K562 (cell line): ENCODE data around the gene BIRC6. TPM values are rescaled to one million over a fixed set of nuclear protein-coding genes. Genes with fewer than 3 reads are reported as not detected.

ENCODE experiments used
- ATF4 ChIP-seq: fragments of 450-650 bp; formaldehyde crosslinking; IDR thresholded peaks from 2 replicates; pipeline ENCODE4 v1.4.0; 2022; ENCODE audit warnings: mild to moderate bottlenecking, moderate library complexity
- C11orf30 ChIP-seq: fragments of 450-650 bp; IDR thresholded peaks from 2 replicates; pipeline ENCODE4 v1.6.1; 2016; ENCODE audit warnings: low read depth, mild to moderate bottlenecking
- EGR1 ChIP-seq: fragments of 450-650 bp; conservative IDR thresholded peaks from 2 replicates; pipeline ENCODE4 v1.6.1; 2017; ENCODE audit warnings: mild to moderate bottlenecking
- GMEB1 ChIP-seq: fragments of 250-450 bp; sonication (Bioruptor Pico); IDR thresholded peaks from 2 replicates; pipeline ENCODE4 v1.4.0; 2020; ENCODE audit warnings: mild to moderate bottlenecking
- PRDM10 ChIP-seq: fragments of 450-650 bp; IDR thresholded peaks from 2 replicates; pipeline ENCODE4 v1.6.1; 2018; ENCODE audit not compliant: partially characterized antibody
- RBM14 ChIP-seq: fragments of 200-400 bp; formaldehyde crosslinking; IDR thresholded peaks from 2 replicates; pipeline ENCODE4 v1.6.1; 2018; ENCODE audit warnings: low read depth, mild to moderate bottlenecking, low read length, moderate library complexity, borderline replicate concordance; ENCODE audit not compliant: insufficient read depth
- ZKSCAN3 ChIP-seq: fragments of 250-450 bp; sonication (Bioruptor Pico); IDR thresholded peaks from 2 replicates; pipeline ENCODE4 v1.4.0; 2020
- polyA plus RNA-seq, 8 experiments: library from polyadenylated mRNA; depleted of rRNA in 4 of 8; stranded (reverse) in 5 of 8; unstranded in 3 of 8; fragments of >200 nt; fragmentation: Nextera tagmentation in 2 of 8; fragmentation: Illumina TruSeq in 1 of 8; extraction: Ambion mirVana in 2 of 8; extraction: Trizol in 1 of 8; gene quantifications; 2 replicates each; pipeline versions ENCODE4 v1.2.1 to v1.2.3, GENCODE V29; 2011 to 2014; ENCODE audit warnings: inconsistent platforms in 1 of 8, missing spikeins in 1 of 8
- total RNA-seq, 7 experiments: library from RNA; depleted of rRNA in 6 of 7; stranded (reverse); fragments of >200 nt in 6 of 7; fragmentation: Illumina TruSeq in 2 of 7; extraction: Trizol in 2 of 7; gene quantifications; 2 replicates each; pipeline versions ENCODE4 v1.2.1 to v1.2.3, GENCODE V29; 2011 to 2021; ENCODE audit warnings: low replicate concordance in 1 of 7

Gene BIRC6
- total and polyA plus RNA-seq, 9 of the 15 experiments (the other 6 are each of a cell fraction or from before 2014, with no cell fraction given) = 18.8 to 110 (median 49.8) TPM

- TF ChIP-seq PRDM10 (no peak), GMEB1 (CRISPR knock-in tag) (no peak), EGR1 (no peak), ATF4 (no peak), RBM14 (no peak), ZKSCAN3 (CRISPR knock-in tag) (no peak), C11orf30 (no peak)
Observed at GRCh38 chr2:32366595-32366994, 9.8 kb downstream of the BIRC6 start (continued).
